ENCODE measurements around the gene KCNK10. TPM values are rescaled to one million over a fixed set of nuclear protein-coding genes. Genes with fewer than 3 reads are reported as not detected.

The KCNK10 gene
- total and polyA plus RNA-seq, 10 of the 15 experiments (the other 5 are each of a cell fraction or from before 2014, with no cell fraction given), result 0.01 to 0.06 (median 0.02) TPM; not detected in 7

DNA sequence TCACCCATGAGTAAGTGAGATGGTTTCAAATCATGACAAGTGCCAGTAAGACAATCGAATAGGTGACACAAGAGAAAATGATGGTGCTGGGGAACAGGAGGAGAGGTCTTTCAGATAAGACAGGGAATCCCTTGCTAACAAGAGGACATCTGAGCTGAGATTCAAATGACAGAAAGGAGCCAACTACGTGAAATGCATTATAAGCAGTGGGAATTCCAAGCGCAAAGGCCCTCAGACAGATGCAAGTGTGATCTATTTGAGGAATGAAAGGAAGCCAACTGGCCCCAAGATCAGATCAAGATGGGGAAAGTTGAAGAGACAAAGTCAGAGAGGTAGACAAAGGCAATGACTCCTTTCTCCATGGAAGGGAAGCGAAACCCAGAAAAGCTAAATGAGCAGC is 4.7 kb downstream of the KCNK10 start (continued):
- TF ChIP-seq BHLHE40 (IDR thresholded peaks at IDR 0.05; ENCODE audit: borderline replicate concordance in 1 of 2, low read depth in 2 of 2, low read length in 1 of 2) (no peak), SIX5 (IDR thresholded peaks at IDR 0.05; ENCODE audit: low read depth, low read length, severe bottlenecking) (no peak), FOXM1 (IDR thresholded peaks at IDR 0.05; ENCODE audit: low read depth, low read length) (no peak), NFIC (IDR thresholded peaks at IDR 0.05; ENCODE audit: low read depth, low read length) (no peak)

DNA sequence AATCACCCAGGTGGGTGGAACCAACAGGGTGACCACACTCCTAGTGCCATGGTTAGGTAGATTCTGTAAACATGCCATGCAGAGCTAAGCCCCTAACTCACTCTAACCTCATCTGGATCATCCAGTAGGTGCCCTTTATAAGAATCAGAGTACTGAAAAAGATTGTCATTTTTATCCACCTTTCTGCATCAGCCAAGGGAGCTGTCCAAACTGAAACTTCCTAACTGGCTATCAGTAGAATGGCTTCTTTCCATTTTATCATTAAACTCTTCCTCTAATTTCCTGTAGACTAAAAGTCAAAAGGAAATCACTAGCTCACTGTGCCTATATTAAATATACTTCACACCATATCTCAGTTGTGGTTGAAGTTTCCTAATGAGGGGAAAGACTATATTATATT is 6.5 kb downstream of the KCNK10 start:
- DNase-seq (ENCODE audit: low read depth, low spot score), result no peak
- FAIRE-seq, result no peak
- no TSS peak for BruUV-seq (replicated peaks)
- no peak overlapping the region for H3K9ac ChIP-seq (ENCODE audit: control insufficient read depth, insufficient read depth, low read length)
- RAD21 ChIA-PET (ENCODE audit: unreplicated experiment), result no interaction called here
- no peak overlapping the region for H3K27ac ChIP-seq (ENCODE audit: control insufficient read depth, insufficient read depth)
- ATAC-seq, result no peak
- intact Hi-C loops (cut with micrococcal nuclease; ENCODE audit: unreplicated experiment) (no loop called here), in situ Hi-C loops (cut with MboI) (no loop called here)
- TF ChIP-seq, protein P1, sequence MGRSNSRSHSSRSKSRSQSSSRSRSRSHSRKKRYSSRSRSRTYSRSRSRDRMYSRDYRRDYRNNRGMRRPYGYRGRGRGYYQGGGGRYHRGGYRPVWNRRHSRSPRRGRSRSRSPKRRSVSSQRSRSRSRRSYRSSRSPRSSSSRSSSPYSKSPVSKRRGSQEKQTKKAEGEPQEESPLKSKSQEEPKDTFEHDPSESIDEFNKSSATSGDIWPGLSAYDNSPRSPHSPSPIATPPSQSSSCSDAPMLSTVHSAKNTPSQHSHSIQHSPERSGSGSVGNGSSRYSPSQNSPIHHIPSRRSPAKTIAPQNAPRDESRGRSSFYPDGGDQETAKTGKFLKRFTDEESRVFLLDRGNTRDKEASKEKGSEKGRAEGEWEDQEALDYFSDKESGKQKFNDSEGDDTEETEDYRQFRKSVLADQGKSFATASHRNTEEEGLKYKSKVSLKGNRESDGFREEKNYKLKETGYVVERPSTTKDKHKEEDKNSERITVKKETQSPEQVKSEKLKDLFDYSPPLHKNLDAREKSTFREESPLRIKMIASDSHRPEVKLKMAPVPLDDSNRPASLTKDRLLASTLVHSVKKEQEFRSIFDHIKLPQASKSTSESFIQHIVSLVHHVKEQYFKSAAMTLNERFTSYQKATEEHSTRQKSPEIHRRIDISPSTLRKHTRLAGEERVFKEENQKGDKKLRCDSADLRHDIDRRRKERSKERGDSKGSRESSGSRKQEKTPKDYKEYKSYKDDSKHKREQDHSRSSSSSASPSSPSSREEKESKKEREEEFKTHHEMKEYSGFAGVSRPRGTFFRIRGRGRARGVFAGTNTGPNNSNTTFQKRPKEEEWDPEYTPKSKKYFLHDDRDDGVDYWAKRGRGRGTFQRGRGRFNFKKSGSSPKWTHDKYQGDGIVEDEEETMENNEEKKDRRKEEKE (IDR thresholded peaks at IDR 0.05), result no peak
- TF ChIP-seq RFX5 (IDR thresholded peaks at IDR 0.05; ENCODE audit: low read depth, low read length), result no peak
- TF ChIP-seq ATF7 (IDR thresholded peaks at IDR 0.05; ENCODE audit: low read depth), result no peak
- H3K4me2 ChIP-seq (ENCODE audit: control insufficient read depth, insufficient read depth), result no peak overlapping the region
- no peak overlapping the region for H2AFZ ChIP-seq (ENCODE audit: control insufficient read depth, low read depth, low read length)
- POLR2A ChIA-PET, result interaction anchor here (0.6 kb wide), 1 partner anchor 17 kb away, joined by 4 read pairs; no protein-coding TSS in a partner anchor
- no peaks in the 10 kb centered on the region for H3K4me1 ChIP-seq (ENCODE audit: control insufficient read depth, insufficient read depth, low read length)
- H3K9me3 ChIP-seq (replicated peaks; ENCODE audit: control insufficient read depth, insufficient read depth, low read length), result no peaks in the 10 kb centered on the region
- no peaks in the 10 kb centered on the region for H4K20me1 ChIP-seq (ENCODE audit: control insufficient read depth, insufficient read depth)
- H3K27me3 ChIP-seq (replicated peaks in 1 of 2; ENCODE audit: control insufficient read depth in 2 of 2, insufficient read depth in 2 of 2, low read length in 1 of 2), result peaks cover 0 to 9% of the 10 kb centered on the region in 2 experiments; a peak in 2 of 4 replicates
- CTCF ChIA-PET, result no interaction called here
- SMC1A ChIA-PET (ENCODE audit: uncharacterized antibody, unreplicated experiment), result no interaction called here
- H3K4me3 ChIP-seq, result no peak overlapping the region
- H3K36me3 ChIP-seq (ENCODE audit: control insufficient read depth in 2 of 2, insufficient read depth in 2 of 2, low read length in 1 of 2), result no peaks in the 10 kb centered on the region
- no peaks in the 10 kb centered on the region for H3K79me2 ChIP-seq (ENCODE audit: control insufficient read depth, insufficient read depth, low read length)
